ENCODE measurements around the gene TANC1. TPM values are rescaled to one million over a fixed set of nuclear protein-coding genes. Genes with fewer than 3 reads are reported as not detected.

The TANC1 gene
- total and polyA plus RNA-seq, 2 experiments from 2014 or later, result 2.8 to 9.5 TPM

DNA sequence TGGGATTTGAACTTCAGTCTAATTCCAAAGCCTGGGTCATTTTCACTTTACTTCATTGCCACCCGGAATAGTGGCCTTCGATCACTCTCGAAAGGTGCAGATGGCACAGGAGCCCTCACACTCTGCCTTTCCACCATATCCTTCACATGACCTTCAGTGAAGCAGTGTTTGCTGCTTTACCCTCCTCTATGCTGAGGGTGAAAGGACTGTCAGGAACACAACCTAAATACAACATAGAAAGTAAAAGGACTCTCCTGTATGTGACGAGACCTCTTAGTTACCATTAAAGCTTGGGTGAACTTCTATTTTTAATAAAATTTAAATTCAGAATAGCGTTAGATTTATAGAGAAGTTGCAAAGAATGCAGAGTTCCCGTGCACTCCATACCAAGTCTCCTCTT lies 148.5 kb downstream of the TANC1 start:
- no peak for TF ChIP-seq JUNB (IDR thresholded peaks at IDR 0.05; ENCODE audit: unreplicated experiment)
- TF ChIP-seq ETS1 (IDR thresholded peaks at IDR 0.05), result no peak
- TF ChIP-seq ZNF462 (CRISPR knock-in tag; IDR thresholded peaks at IDR 0.05), result no peak
- no peak for TF ChIP-seq EZH2 (IDR thresholded peaks at IDR 0.05; ENCODE audit: low read depth, unreplicated experiment)
- no peak for TF ChIP-seq NANOG (IDR thresholded peaks at IDR 0.05; ENCODE audit: borderline replicate concordance)
- TF ChIP-seq, protein P1, sequence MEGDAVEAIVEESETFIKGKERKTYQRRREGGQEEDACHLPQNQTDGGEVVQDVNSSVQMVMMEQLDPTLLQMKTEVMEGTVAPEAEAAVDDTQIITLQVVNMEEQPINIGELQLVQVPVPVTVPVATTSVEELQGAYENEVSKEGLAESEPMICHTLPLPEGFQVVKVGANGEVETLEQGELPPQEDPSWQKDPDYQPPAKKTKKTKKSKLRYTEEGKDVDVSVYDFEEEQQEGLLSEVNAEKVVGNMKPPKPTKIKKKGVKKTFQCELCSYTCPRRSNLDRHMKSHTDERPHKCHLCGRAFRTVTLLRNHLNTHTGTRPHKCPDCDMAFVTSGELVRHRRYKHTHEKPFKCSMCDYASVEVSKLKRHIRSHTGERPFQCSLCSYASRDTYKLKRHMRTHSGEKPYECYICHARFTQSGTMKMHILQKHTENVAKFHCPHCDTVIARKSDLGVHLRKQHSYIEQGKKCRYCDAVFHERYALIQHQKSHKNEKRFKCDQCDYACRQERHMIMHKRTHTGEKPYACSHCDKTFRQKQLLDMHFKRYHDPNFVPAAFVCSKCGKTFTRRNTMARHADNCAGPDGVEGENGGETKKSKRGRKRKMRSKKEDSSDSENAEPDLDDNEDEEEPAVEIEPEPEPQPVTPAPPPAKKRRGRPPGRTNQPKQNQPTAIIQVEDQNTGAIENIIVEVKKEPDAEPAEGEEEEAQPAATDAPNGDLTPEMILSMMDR (conservative IDR thresholded peaks at IDR 0.05; ENCODE audit: low read depth in 2 of 2), result no peak
- TF ChIP-seq EZH2phosphoT487 (IDR thresholded peaks at IDR 0.05; ENCODE audit: unreplicated experiment), result no peak
- TF ChIP-seq ZNF114 (CRISPR knock-in tag; IDR thresholded peaks at IDR 0.05), result no peak
- TF ChIP-seq ZNF331 (CRISPR knock-in tag; IDR thresholded peaks at IDR 0.05; ENCODE audit: low read depth), result no peak
- no peak for TF ChIP-seq POLR2AphosphoS5 (IDR thresholded peaks at IDR 0.05; ENCODE audit: low read depth)
- TF ChIP-seq STAT1 (IDR thresholded peaks at IDR 0.05; ENCODE audit: unreplicated experiment), result no peak
- TF ChIP-seq, protein P2, sequence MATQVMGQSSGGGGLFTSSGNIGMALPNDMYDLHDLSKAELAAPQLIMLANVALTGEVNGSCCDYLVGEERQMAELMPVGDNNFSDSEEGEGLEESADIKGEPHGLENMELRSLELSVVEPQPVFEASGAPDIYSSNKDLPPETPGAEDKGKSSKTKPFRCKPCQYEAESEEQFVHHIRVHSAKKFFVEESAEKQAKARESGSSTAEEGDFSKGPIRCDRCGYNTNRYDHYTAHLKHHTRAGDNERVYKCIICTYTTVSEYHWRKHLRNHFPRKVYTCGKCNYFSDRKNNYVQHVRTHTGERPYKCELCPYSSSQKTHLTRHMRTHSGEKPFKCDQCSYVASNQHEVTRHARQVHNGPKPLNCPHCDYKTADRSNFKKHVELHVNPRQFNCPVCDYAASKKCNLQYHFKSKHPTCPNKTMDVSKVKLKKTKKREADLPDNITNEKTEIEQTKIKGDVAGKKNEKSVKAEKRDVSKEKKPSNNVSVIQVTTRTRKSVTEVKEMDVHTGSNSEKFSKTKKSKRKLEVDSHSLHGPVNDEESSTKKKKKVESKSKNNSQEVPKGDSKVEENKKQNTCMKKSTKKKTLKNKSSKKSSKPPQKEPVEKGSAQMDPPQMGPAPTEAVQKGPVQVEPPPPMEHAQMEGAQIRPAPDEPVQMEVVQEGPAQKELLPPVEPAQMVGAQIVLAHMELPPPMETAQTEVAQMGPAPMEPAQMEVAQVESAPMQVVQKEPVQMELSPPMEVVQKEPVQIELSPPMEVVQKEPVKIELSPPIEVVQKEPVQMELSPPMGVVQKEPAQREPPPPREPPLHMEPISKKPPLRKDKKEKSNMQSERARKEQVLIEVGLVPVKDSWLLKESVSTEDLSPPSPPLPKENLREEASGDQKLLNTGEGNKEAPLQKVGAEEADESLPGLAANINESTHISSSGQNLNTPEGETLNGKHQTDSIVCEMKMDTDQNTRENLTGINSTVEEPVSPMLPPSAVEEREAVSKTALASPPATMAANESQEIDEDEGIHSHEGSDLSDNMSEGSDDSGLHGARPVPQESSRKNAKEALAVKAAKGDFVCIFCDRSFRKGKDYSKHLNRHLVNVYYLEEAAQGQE (IDR thresholded peaks at IDR 0.05; ENCODE audit: unreplicated experiment), result no peak
- no peak for TF ChIP-seq CREB1 (CRISPR knock-in tag; IDR thresholded peaks at IDR 0.05; ENCODE audit: low read depth)
- H3K79me2 ChIP-seq (replicated peaks; ENCODE audit: insufficient read depth), result no peaks in the 10 kb centered on the region
- DNase-seq (ENCODE audit: low spot score), result no peak

More for the DNA sequence above, 148.5 kb downstream of the TANC1 start:
- Mint-ChIP-seq H3K4me1 (no peaks in the 10 kb centered on the region; the same call in 2 of the 3 replicates), H3K9me3 (no peaks in the 10 kb centered on the region; the same call in 2 of the 3 replicates), H3K27ac (no peak overlapping the region), H3K36me3 (ENCODE audit: low read depth) (no peaks in the 10 kb centered on the region), H3K4me3 (no peak overlapping the region), H3K27me3 (ENCODE audit: insufficient read depth, low read depth, poor library complexity) (peaks cover 3% of the 10 kb centered on the region)
- H3K36me3 ChIP-seq (ENCODE audit: insufficient read depth), result no peaks in the 10 kb centered on the region
- no peak overlapping the region for H3K27ac ChIP-seq (ENCODE audit: low read depth)
- no peaks in the 10 kb centered on the region for H3K27me3 ChIP-seq (ENCODE audit: insufficient read depth)
- H3K4me3 ChIP-seq, result no peak overlapping the region
- no peak overlapping the region for H2AFZ ChIP-seq
- no peaks in the 10 kb centered on the region for H3K9me2 ChIP-seq (ENCODE audit: insufficient read depth)
- H3K4me1 ChIP-seq (ENCODE audit: insufficient read depth), result no peaks in the 10 kb centered on the region
- H4K20me1 ChIP-seq (replicated peaks; ENCODE audit: insufficient read depth), result no peaks in the 10 kb centered on the region
- H3K4me2 ChIP-seq, result no peak overlapping the region
- no peak for ATAC-seq
- H3F3A ChIP-seq (replicated peaks; ENCODE audit: low read depth), result no peaks in the 10 kb centered on the region
